Transverse colon (tissue), 3 donors: ENCODE results near the gene BPIFB4.

Experiments
- CTCF ChIP-seq, 5 experiments: fragments of 200-600 bp in 3 of 5; fragments of 450-650 bp in 2 of 5; sonication (generic) in 3 of 5; IDR thresholded peaks; 1 replicate in 2 of 5; 2 replicates in 3 of 5; pipeline ENCODE4 v1.5.1; 2016 to 2017; ENCODE audit warnings: antibody characterized with exemption in 5 of 5, inconsistent platforms in 3 of 5, mild to moderate bottlenecking in 2 of 5, moderate library complexity in 1 of 5
- POLR2A ChIP-seq: fragments of 450-650 bp; IDR thresholded peaks from one replicate; pipeline ENCODE4 v1.6.1; 2016; ENCODE audit warnings: antibody characterized with exemption, mild to moderate bottlenecking, moderate library complexity

GRCh38 chr20:33064572-33065287, 14.7 kb upstream of the BPIFB4 start:
- no peak for TF ChIP-seq CTCF (IDR thresholded peaks at IDR 0.05)
- TF ChIP-seq POLR2A: no peak
